Stimulated activated CD4-positive, alpha-beta T cell treated with anti-CD3 and anti-CD28 coated beads, Interleukin-1b, Interleukin-23, amount 100 ng/mL, for 4 hours (primary cell): Measurements from ENCODE around the gene DNMBP.
"Not testable (repeated sequence)": the region's sequence is repeated elsewhere in the genome, so short reads cannot be mapped to it uniquely, and the experiment has no call there.

Source experiments
- DNase-seq, 2 donors: peaks; one replicate each; pipeline ENCODE4 v3.0.0-alpha.2; 2020; ENCODE audit warnings: low read depth in 2 of 2

The DNMBP gene

GRCh38 chr10:99984211-99985034, 25.3 kb downstream of the DNMBP start:
- DNase-seq, result no peak

- no peak for DNase-seq
Measured at GRCh38 chr10:99983280-99983988, 26.3 kb downstream of the DNMBP start.

- no peak for DNase-seq
Measured at GRCh38 chr10:99982728-99983127, 27.0 kb downstream of the DNMBP start.

GRCh38 chr10:99981581-99982199, 28.1 kb downstream of the DNMBP start:
- no peak for DNase-seq

- DNase-seq, result no peak
Measured at GRCh38 chr10:99979066-99979685, 30.6 kb downstream of the DNMBP start.

DNA sequence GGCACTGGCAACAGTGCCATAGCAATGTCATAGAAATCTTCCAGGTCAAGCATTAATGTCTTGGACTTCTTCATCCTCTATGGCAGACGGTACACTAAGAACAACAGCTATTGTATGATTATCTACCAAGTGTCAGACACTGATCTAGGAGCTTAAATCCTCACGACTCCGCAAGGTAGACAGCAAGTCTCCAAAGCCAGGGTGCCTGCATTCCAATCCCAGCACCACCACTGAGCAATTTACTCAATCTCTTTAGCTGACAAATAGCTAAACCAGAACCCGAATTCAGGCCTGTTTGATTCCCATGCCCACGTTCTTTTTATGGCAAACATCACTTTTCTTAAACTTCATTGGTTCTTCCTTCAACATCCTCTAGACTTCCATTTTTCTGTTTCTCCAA, 31.8 kb downstream of the DNMBP start:
- DNase-seq, result no peak

DNA sequence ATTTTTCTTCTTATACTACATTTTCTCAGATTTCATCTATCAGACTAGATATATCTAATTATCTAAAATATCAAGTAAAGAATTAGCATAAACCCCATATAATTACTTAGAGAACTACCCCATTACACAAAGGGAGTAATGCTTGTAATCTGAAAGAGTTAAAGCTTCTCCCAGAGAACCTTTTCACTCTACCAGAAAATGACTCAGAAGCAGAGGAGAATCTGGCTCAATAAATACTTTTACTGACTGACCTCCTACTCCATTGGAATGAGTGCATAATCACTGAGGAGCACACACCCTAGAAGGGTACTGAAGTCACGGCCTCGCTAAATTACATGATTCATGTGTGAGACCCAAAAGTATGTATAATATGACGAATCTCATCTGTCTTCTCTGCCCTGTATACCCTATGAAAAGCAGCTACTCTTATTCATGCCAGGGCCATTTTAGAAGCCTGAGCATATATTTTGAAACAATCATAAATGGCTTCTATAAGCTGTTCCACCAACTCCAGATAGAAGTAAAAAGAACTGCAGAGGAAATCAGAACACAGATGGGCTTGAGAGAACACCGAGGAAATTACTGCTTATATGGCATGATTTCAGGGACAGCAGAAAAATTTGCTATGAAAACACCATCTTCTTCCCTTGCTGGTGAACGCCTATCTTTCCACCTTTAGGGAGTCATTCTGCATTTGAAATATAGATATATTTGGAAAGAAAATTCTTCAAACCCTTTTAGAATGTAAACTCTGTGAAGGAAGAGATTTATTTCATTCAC, 32.7 kb downstream of the DNMBP start:
- DNase-seq, result no peak

DNA sequence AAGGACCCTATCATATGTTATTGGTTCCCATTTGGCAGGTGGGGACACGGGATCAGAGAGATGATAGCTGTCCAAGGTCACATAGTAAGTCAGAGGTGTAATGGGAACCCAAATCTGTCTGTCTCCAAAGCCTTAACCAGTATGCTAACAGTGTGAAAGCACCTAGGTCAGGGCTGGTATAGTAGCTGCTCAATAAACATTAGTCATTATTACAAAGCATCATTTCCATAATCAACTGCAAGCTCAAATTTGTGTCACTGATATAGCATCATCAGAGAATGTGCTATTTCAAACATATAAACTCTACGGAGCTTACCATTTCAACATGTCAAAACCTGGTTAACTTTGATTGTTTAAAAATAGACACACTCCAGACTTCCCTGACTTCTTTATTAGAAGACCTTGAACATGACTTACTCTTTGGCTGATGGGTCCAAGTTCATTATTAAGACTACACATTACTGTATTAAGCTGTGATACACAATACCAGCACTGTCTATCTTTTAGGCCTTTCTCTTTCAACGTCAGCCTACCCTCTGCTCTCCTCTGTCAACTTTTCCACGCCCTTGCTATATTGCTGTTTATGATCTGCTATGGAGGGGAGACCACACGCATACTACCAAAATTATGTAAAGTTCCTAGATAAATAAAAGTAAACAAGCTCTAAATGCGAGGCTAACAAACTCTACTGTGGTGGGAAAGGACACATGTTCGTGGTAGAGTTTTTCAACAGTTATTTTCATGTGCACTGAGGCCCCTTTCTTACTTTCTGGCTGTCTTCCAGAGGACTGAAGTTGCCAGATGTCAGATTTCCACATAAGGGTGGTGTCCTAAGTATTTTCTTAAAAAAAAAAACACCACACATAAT, 33.6 kb downstream of the DNMBP start:
- DNase-seq, result no peak

GRCh38 chr10:99975106-99975829, 34.5 kb downstream of the DNMBP start:
- no peak for DNase-seq

DNA sequence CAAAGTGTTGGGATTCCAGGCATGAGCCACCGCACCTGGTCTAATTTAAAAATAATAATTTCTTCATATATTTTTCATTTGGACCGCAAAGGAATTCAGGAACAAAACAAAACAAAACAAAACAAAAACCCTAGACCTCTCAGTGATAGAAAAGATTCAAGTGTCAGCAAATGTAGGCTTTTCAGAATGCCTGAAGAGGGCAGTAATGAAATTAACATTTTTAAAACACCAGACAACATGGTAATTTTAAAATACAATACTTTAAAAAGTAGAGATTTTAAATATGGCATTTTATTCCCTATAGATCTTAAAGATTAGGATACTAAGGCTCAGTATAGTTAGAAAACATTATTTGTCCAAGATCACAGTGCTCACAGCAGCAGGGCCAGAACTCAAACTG, 36.6 kb downstream of the DNMBP start:
- no peak for DNase-seq

DNA sequence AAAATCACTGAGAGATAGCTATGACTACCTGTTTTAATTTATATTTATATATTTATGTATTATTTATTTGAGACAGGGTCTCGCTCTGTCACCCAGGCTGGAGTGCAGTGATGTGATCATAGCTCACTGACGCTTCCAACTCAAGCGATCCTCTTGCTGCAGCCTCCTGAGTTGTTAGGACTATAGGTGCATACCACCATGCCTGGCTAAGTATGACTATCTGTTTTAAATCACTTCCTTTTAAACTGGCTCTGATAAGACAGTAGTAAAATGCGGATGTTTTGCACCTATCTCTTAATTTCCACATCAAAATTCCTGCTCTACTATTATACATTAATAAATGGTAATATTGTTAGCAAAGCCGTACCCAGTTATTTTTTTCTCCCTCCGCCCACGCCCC, 41.8 kb downstream of the DNMBP start:
- DNase-seq, result no peak

- DNase-seq, result no peak
Measured at GRCh38 chr10:99966306-99966705, 43.4 kb downstream of the DNMBP start.

- DNase-seq, result no peak
Measured at GRCh38 chr10:99965700-99966099, 44.0 kb downstream of the DNMBP start.

DNA sequence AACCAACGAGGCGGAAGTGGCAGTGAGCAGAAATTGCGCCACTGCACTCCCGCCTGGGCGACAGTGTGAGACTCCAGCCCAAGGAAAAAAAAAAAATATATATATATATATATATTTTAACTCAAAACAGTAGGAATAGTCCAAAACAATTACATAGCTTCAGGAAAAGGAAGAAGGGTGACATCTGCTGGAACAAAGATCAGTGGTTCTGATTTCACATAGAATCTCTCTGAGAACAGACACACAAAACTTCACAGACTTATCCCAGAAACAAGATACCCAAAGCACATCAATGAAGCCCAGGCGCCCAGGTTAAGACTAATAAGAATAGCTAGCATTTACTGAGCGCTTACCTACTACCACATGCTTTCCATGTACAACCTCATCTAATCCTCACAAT, 45.0 kb downstream of the DNMBP start:
- no peak for DNase-seq

DNA sequence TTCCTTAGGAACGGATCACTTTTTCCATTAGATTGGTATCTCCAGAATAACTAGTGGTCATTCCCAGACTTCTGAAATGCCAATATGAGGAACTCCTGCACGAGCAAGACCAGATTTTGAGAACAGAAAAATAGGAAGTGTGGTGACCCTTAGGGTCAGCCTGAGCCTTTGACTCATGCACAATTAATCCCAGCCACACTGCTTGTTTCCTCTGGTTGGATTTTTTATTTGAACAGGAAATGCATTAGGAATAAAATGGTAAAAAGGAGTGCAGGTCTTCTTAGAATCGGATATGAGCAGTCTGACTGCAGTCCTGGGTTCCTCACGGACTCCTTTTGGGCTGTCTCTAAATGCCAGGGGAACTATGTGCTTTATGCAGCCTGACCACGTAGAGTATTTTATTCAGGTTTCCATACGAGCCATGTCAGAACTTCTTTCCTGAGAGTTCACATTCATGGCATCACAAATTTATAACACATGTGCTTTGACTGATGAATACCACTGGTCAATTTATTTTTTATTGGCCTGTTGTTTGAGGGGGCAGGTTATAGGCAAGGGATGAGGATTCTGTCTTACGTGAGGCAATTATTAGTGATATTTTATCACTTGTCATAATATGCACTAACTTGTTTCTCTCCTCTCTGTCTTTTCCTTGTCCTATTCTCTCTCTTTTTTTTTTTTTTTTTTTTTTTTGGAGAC, 46.1 kb downstream of the DNMBP start:
- not testable (repeated sequence) for DNase-seq

- no peak for DNase-seq
Measured at GRCh38 chr10:99958806-99959205, 50.9 kb downstream of the DNMBP start.

DNA sequence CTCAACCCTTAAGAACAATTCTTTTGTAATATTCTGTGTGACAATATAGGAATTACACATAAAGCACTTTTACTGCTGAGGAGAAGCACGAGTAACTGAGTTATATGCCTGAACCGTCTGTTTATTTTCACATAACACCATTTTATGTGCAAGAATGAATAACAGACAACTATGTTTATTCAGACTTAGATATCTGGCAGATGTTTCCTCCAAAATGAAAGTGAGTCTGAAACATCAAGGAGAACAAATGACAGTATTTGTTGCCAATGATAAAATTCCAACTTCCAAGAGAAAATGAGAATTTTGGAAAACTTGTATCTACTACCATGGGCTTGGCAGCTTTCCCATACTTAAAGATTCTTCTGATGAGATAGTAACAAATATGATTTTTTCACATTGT, 51.4 kb downstream of the DNMBP start:
- DNase-seq, result no peak

GRCh38 chr10:99953510-99953909, 56.2 kb downstream of the DNMBP start:
- DNase-seq, result not testable (repeated sequence)

DNA sequence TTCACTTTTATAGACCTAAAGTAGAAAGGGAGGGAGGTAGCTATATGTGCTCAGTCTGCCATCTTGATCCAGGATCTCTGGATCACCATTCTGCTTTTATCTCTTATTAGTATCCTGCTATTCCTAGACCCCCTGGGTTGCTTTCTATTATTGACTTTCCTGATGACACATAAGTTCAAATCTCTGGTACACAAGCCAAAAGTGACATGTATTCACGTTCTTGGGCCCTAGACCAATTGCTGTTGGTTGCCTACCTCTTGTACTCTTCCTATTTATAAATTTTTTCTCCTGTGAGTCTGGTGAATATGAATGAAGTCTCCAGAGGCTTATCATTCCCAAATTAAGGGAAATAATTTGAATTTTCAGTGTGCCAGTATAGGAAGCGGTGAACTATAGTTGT, 56.9 kb downstream of the DNMBP start:
- no peak for DNase-seq
